ENCODE results near the gene TMEM151B. TPM values are rescaled to one million over a fixed set of nuclear protein-coding genes. Genes with fewer than 3 reads are reported as not detected.

TMEM151B gene
- total and polyA plus RNA-seq, 2 of the 13 experiments (the other 11 are each of a cell fraction or from before 2014, with no cell fraction given): not detected

DNA sequence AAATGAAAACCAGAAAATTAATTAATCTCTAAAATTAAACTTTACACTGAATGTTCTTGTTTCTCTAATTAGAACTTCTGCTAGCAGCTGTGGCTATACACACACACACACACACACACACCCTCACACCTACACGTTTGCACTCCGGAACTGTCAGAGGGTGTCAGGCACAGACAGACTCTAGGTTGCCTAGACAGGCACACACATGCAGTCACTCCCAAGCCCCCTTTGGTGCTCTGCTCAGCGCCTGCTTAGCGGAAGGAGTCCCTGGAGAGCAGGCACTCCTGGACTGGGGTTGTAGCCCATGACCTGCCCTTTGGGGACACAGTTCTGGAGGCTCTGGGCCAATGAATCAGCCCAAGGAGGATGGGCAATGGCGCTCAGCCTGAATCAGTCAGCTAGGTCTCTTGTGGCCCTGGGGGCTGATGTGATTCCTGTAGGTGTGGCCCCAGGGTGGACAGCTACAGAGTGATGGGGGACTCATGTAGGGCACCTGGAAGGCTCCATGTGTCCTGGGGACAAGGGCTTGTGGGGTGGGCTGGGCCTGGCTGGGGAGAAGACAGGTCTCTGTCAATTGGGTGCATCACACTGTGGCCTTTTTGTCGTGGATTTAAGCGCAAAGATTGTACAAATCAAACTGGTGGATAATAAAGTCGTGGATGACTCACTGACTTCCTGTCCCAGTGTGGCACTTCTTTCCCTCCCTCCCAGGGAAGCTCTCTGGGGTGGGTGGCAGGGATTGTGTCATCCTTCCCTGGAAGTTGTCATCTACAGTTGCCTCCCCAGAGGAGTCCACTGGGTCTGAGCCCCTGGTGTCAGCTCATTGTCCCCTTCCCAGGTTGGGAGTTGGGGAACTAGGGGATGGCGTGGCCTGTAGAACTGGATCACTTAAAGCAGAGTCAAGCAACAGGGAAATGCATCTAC lies 8.8 kb downstream of the TMEM151B start:
- ChIA-PET CTCF (ENCODE audit: low intra/inter-chr PET ratio, low total read pairs) (no interaction called here), POLR2A (no interaction called here)
- H3K36me3 ChIP-seq (replicated peaks in 1 of 2; ENCODE audit: control insufficient read depth in 1 of 2, insufficient read depth in 2 of 2, low read length in 2 of 2): no peaks in the 10 kb centered on the region
- peaks cover 28% of the 10 kb centered on the region for H3K4me1 ChIP-seq (ENCODE audit: insufficient read depth, low read length)
- no peak overlapping the region for H3K4me2 ChIP-seq (ENCODE audit: low read depth, low read length)
- no peaks in the 10 kb centered on the region for H3K79me2 ChIP-seq (ENCODE audit: insufficient read depth, low read length)
- no peak overlapping the region for H3K9ac ChIP-seq (ENCODE audit: insufficient read depth, low read depth, low read length)
- no peaks in the 10 kb centered on the region for H3K9me3 ChIP-seq (ENCODE audit: low read length)
- no peak for TF ChIP-seq CENPT (CRISPR knock-in tag; IDR thresholded peaks at IDR 0.05; ENCODE audit: low read depth)
- TF ChIP-seq TEAD2 (CRISPR knock-in tag; IDR thresholded peaks at IDR 0.05): no peak
- TF ChIP-seq HCFC1 (IDR thresholded peaks at IDR 0.05; ENCODE audit: low read depth, low read length): no peak
- no peak for TF ChIP-seq ARNT (IDR thresholded peaks at IDR 0.05)
- TF ChIP-seq, protein P1, sequence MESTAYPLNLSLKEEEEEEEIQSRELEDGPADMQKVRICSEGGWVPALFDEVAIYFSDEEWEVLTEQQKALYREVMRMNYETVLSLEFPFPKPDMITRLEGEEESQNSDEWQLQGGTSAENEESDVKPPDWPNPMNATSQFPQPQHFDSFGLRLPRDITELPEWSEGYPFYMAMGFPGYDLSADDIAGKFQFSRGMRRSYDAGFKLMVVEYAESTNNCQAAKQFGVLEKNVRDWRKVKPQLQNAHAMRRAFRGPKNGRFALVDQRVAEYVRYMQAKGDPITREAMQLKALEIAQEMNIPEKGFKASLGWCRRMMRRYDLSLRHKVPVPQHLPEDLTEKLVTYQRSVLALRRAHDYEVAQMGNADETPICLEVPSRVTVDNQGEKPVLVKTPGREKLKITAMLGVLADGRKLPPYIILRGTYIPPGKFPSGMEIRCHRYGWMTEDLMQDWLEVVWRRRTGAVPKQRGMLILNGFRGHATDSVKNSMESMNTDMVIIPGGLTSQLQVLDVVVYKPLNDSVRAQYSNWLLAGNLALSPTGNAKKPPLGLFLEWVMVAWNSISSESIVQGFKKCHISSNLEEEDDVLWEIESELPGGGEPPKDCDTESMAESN (CRISPR knock-in tag; conservative IDR thresholded peaks at IDR 0.05): no peak
- TF ChIP-seq ZNF431 (CRISPR knock-in tag; IDR thresholded peaks at IDR 0.05; ENCODE audit: borderline replicate concordance, low read depth): no peak
- TF ChIP-seq ZKSCAN1 (IDR thresholded peaks at IDR 0.05; ENCODE audit: low read length): no peak
- no peak for TF ChIP-seq BRD4 (CRISPR knock-in tag; IDR thresholded peaks at IDR 0.05)
- no peak for TF ChIP-seq SIX4 (CRISPR knock-in tag; IDR thresholded peaks at IDR 0.05)
- no peak for TF ChIP-seq ZNF33B (CRISPR knock-in tag; IDR thresholded peaks at IDR 0.05)
- TF ChIP-seq, protein P2, sequence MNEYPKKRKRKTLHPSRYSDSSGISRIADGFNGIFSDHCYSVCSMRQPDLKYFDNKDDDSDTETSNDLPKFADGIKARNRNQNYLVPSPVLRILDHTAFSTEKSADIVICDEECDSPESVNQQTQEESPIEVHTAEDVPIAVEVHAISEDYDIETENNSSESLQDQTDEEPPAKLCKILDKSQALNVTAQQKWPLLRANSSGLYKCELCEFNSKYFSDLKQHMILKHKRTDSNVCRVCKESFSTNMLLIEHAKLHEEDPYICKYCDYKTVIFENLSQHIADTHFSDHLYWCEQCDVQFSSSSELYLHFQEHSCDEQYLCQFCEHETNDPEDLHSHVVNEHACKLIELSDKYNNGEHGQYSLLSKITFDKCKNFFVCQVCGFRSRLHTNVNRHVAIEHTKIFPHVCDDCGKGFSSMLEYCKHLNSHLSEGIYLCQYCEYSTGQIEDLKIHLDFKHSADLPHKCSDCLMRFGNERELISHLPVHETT (CRISPR knock-in tag; conservative IDR thresholded peaks at IDR 0.05): no peak
- TF ChIP-seq, protein P3, sequence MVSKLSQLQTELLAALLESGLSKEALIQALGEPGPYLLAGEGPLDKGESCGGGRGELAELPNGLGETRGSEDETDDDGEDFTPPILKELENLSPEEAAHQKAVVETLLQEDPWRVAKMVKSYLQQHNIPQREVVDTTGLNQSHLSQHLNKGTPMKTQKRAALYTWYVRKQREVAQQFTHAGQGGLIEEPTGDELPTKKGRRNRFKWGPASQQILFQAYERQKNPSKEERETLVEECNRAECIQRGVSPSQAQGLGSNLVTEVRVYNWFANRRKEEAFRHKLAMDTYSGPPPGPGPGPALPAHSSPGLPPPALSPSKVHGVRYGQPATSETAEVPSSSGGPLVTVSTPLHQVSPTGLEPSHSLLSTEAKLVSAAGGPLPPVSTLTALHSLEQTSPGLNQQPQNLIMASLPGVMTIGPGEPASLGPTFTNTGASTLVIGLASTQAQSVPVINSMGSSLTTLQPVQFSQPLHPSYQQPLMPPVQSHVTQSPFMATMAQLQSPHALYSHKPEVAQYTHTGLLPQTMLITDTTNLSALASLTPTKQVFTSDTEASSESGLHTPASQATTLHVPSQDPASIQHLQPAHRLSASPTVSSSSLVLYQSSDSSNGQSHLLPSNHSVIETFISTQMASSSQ (IDR thresholded peaks at IDR 0.05; ENCODE audit: low read depth): no peak
- TF ChIP-seq, protein P3 (CRISPR knock-in tag; IDR thresholded peaks at IDR 0.05; ENCODE audit: borderline replicate concordance): no peak
- no peak for TF ChIP-seq MAFF (IDR thresholded peaks at IDR 0.05; ENCODE audit: low read depth, low read length)
- TF ChIP-seq ATRX (CRISPR knock-in tag; IDR thresholded peaks at IDR 0.05; ENCODE audit: borderline replicate concordance): no peak
- TF ChIP-seq RARA (CRISPR knock-in tag; IDR thresholded peaks at IDR 0.05): no peak
- TF ChIP-seq ZNF788 (CRISPR knock-in tag; IDR thresholded peaks at IDR 0.05; ENCODE audit: borderline replicate concordance): no peak
- TF ChIP-seq, protein P4, sequence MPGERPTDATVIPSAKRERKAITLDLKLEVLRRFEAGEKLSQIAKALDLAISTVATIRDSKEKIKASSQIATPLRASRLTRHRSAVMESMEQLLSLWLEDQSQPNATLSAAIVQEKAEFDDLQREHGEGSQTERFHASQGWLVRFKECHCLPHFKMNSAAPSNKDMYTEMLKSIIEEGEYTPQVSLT (CRISPR knock-in tag; IDR thresholded peaks at IDR 0.05; ENCODE audit: borderline replicate concordance, low read depth): no peak
- 11% methylated on average over 8 of the region's 9 CpGs for WGBS (ENCODE audit: low lambda C conversion rate)
- FAIRE-seq: no peak
- no peak overlapping the region for H2AFZ ChIP-seq (ENCODE audit: low read length)
- BruUV-seq (replicated peaks): no TSS peak
- H3K27me3 ChIP-seq (ENCODE audit: control insufficient read depth in 1 of 2, insufficient read depth in 2 of 2, low read length in 2 of 2): peaks cover 29 to 80% of the 10 kb centered on the region in 2 experiments
- intact Hi-C loops (cut with micrococcal nuclease; ENCODE audit: unreplicated experiment) (no loop called here), in situ Hi-C loops (cut with HindIII; ENCODE audit: extremely low pct_ligation_motif_present, low pct_unique_long_range_greater_than_20kb) (no loop called here)
- no peak for DNase-seq (ENCODE audit: low spot score)
- H3K27ac ChIP-seq (ENCODE audit: extremely low read length, insufficient read depth, low read length): no peak overlapping the region
- ATAC-seq: no peak
- H3K4me3 ChIP-seq (replicated peaks in 1 of 3; ENCODE audit: insufficient read depth in 1 of 3, low read depth in 2 of 3, low read length in 3 of 3): no peak overlapping the region
- H4K20me1 ChIP-seq (ENCODE audit: insufficient read depth, low read length): peaks cover 3% of the 10 kb centered on the region; the same call in 1 of the 2 replicates

Measured in HepG2 (cell line).